ENCODE measurements around the gene RFC3. TPM values are rescaled to one million over a fixed set of nuclear protein-coding genes. Genes with fewer than 3 reads are reported as not detected.

RFC3 gene
- total RNA-seq, 2 experiments from 2014 or later = 43.2 to 44.3 TPM

GRCh38 chr13:33872005-33872351, 54.0 kb downstream of the RFC3 start:
- H3K4me3 Mint-ChIP-seq = no peak overlapping the region
- peaks cover 4% of the 10 kb centered on the region for H3K36me3 Mint-ChIP-seq (ENCODE audit: low read depth)
- no peaks in the 10 kb centered on the region for H3K4me1 Mint-ChIP-seq (ENCODE audit: low read depth)
- H3K27ac Mint-ChIP-seq = no peak overlapping the region
- POLR2A ChIA-PET = no interaction called here
- DNase-seq = no peak
- no peaks in the 10 kb centered on the region for H3K9me3 Mint-ChIP-seq (ENCODE audit: insufficient read depth)
- H3K27me3 Mint-ChIP-seq (ENCODE audit: low read depth) = no peaks in the 10 kb centered on the region
- CTCF ChIA-PET = no interaction called here
- no peak for ATAC-seq

DNA sequence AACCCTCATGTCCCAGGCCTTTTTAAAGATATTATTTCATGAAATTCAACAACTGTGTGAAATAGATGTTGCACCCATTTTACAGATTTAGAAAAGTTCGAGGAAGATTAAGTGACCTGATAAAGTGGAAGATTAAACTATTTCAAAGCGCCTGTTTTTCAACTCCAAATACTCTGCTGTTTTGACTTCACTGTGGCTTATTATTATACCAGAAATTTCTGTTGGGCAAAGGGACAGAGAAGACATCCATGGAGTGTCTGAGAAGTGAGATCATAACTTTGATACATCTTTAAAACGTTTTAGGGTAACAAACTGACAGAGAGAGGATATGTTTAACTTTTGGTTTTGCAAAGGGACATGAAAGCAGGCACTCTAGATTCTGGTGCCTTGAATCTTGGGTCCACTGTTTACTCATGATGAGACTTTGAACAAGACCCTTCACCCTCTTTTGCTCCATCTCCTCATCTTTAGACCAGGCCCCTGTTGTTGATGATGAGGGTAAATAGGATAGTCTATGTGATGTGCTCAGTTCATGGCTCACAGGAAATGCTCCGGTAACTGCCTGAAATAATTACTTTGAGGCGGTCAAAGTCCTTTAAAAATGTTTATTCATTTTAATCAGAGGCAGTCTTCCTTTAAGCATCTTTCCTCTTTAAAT, 55.4 kb downstream of the RFC3 start:
- DNase-seq (no peak), ATAC-seq (no peak)
- POLR2A ChIA-PET = no interaction called here
- Mint-ChIP-seq H3K27me3 (ENCODE audit: low read depth) (no peaks in the 10 kb centered on the region), H3K36me3 (ENCODE audit: low read depth) (no peaks in the 10 kb centered on the region), H3K4me1 (ENCODE audit: low read depth) (no peaks in the 10 kb centered on the region), H3K27ac (no peak overlapping the region), H3K4me3 (no peak overlapping the region), H3K9me3 (ENCODE audit: insufficient read depth) (no peaks in the 10 kb centered on the region)
- CTCF ChIA-PET = no interaction called here

DNA sequence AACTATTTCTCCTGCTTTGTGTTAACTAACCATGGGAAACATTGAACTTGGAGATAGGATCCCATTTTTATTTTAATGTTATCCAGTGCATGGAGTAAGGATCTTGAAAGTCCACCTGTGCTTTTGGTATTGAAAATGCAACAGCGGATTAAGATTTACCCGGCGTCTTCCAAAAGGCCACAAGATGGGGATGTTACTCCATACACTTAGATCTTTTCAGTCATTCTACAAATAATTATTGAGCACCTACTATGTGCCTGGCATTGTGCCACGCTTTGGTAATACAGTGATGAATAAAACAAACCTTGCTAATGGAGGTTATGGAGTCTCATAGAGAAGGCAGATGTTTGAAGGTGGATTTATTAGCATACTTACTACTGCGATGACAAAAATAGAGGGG, 56.9 kb downstream of the RFC3 start:
- peaks cover 3% of the 10 kb centered on the region for H3K36me3 Mint-ChIP-seq (ENCODE audit: low read depth)
- no peaks in the 10 kb centered on the region for H3K9me3 Mint-ChIP-seq (ENCODE audit: insufficient read depth)
- H3K4me3 Mint-ChIP-seq = no peak overlapping the region
- no peak overlapping the region for H3K27ac Mint-ChIP-seq
- POLR2A ChIA-PET = no interaction called here
- H3K4me1 Mint-ChIP-seq (ENCODE audit: low read depth) = no peaks in the 10 kb centered on the region
- H3K27me3 Mint-ChIP-seq (ENCODE audit: low read depth) = no peaks in the 10 kb centered on the region
- CTCF ChIA-PET = no interaction called here
- no peak for ATAC-seq
- no peak for DNase-seq

GRCh38 chr13:33875618-33876401, 57.9 kb downstream of the RFC3 start:
- CTCF ChIA-PET = no interaction called here
- no peaks in the 10 kb centered on the region for H3K9me3 Mint-ChIP-seq (ENCODE audit: insufficient read depth)

DNA sequence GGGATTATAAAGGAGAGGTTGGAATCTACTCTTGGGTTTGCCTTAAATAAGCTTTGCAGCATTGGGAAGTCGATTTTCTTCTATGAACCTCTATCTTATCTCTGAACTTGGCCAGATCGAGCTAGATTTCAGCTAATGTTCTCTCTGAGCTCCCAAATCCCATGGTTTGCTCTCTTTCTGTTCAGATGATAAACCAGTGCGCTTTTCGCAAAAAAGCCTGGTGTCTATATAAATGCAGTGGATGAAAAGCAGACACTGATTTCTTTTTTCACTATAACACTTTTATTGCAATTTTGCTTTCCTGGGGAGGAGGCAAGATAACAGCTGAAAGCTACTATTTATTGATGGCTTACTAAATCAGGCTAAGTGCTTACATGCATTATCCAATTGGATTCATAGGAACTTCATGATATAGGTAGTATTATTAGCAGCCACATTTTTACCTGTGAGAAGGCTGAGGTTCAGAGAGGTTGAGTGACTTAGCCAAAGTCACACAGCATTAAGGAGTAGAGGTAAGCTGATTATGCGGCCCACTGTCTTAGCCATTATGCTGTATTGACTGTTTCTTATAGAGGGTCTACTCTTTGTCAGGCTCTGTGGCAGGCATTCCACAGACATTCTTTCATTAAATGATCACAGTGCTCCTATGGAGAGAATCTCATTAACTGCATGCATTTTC, 58.9 kb downstream of the RFC3 start:
- no peak overlapping the region for H3K27ac Mint-ChIP-seq
- CTCF ChIA-PET = interaction anchor here (1.2 kb wide), 1 partner anchor 334 kb away, joined by 3 read pairs; no protein-coding TSS in a partner anchor
- H3K27me3 Mint-ChIP-seq (ENCODE audit: low read depth) = no peaks in the 10 kb centered on the region
- no peak overlapping the region for H3K4me3 Mint-ChIP-seq
- H3K4me1 Mint-ChIP-seq (ENCODE audit: low read depth) = no peaks in the 10 kb centered on the region
- DNase-seq (no peak), ATAC-seq (no peak)
- POLR2A ChIA-PET = no interaction called here
- H3K9me3 Mint-ChIP-seq (ENCODE audit: insufficient read depth) = no peaks in the 10 kb centered on the region
- H3K36me3 Mint-ChIP-seq (ENCODE audit: low read depth) = peaks cover 13% of the 10 kb centered on the region

More at GRCh38 chr13:33875618-33876401, 57.9 kb downstream of the RFC3 start:
- Mint-ChIP-seq H3K36me3 (ENCODE audit: low read depth) (peaks cover 6% of the 10 kb centered on the region), H3K27ac (no peak overlapping the region), H3K4me3 (no peak overlapping the region), H3K27me3 (ENCODE audit: low read depth) (no peaks in the 10 kb centered on the region), H3K4me1 (ENCODE audit: low read depth) (no peaks in the 10 kb centered on the region)
- no peak for DNase-seq
- no peak for ATAC-seq
- POLR2A ChIA-PET = no interaction called here

DNA sequence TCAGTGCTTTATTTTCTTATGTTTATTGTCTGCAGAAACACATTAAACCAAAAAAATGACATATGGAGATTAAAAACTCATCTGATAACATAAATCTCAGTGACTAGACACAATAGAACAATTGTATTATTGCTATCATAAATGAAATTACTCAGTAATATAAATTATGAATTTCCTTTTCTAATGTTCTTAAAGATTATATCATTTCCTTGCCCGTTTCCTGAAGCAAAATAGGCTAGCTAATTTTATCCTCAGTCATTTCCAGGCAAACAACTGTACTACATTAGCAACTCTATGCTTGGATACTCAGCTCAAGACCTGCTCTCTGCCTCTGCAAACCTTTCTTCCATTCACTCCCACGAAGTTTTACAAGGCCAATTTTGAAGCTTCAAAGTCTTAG, 61.2 kb downstream of the RFC3 start:
- H3K4me3 Mint-ChIP-seq = no peak overlapping the region
- no peaks in the 10 kb centered on the region for H3K4me1 Mint-ChIP-seq (ENCODE audit: low read depth)
- CTCF ChIA-PET = no interaction called here
- DNase-seq = no peak
- ATAC-seq = no peak
- peaks cover 17% of the 10 kb centered on the region for H3K36me3 Mint-ChIP-seq (ENCODE audit: low read depth)
- H3K27me3 Mint-ChIP-seq (ENCODE audit: low read depth) = no peaks in the 10 kb centered on the region
- no peak overlapping the region for H3K27ac Mint-ChIP-seq
- POLR2A ChIA-PET = no interaction called here
- no peaks in the 10 kb centered on the region for H3K9me3 Mint-ChIP-seq (ENCODE audit: insufficient read depth)

DNA sequence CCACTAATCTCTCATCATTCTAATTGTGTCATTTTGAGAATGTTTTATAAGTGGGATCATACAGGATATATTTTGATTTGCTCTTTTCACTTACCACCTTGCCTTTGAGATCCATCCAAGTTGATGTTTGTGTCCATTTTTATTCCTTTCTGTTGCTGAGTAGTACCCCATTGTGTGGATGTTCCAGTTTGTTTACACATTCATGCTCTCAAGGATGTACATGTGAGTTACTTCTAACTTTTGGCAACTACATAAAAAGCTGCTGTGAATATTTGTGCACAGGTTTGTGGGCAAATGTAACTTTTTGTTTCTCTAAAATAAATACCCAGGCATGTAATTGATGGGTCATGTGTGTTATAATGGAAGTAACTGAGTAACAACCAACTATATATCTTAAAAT, 64.9 kb downstream of the RFC3 start:
- Mint-ChIP-seq H3K27me3 (ENCODE audit: low read depth) (no peaks in the 10 kb centered on the region), H3K4me1 (ENCODE audit: low read depth) (no peaks in the 10 kb centered on the region), H3K9me3 (ENCODE audit: insufficient read depth) (no peaks in the 10 kb centered on the region), H3K4me3 (no peak overlapping the region), H3K36me3 (ENCODE audit: low read depth) (peaks cover 22% of the 10 kb centered on the region), H3K27ac (no peak overlapping the region)
- POLR2A ChIA-PET = no interaction called here
- CTCF ChIA-PET = no interaction called here
- DNase-seq (no peak), ATAC-seq (no peak)

- Mint-ChIP-seq H3K4me1 (ENCODE audit: low read depth) (no peaks in the 10 kb centered on the region), H3K27me3 (ENCODE audit: low read depth) (no peaks in the 10 kb centered on the region)
Measured at GRCh38 chr13:33884531-33885220, 66.7 kb downstream of the RFC3 start.

More at GRCh38 chr13:33884531-33885220, 66.7 kb downstream of the RFC3 start:
- ChIA-PET CTCF (no interaction called here), POLR2A (no interaction called here)
- H3K9me3 Mint-ChIP-seq (ENCODE audit: insufficient read depth) = no peaks in the 10 kb centered on the region
- no peak for DNase-seq
- H3K36me3 Mint-ChIP-seq (ENCODE audit: low read depth) = peaks cover 20% of the 10 kb centered on the region
- H3K27ac Mint-ChIP-seq = no peak overlapping the region
- H3K4me3 Mint-ChIP-seq = no peak overlapping the region
- no peak for ATAC-seq

Measured in activated CD8-positive, alpha-beta T cell treated with anti-CD3 and anti-CD28 coated beads, Interleukin-2, amount 10 ng/mL, durations not matched to agents 7 days and 5 days (primary cell).